HK-2 (cell line): ENCODE data around the gene TCF3.

Experiments used
- DNase-seq: peaks from one replicate; pipeline ENCODE4 v3.0.0-alpha.2; 2018; ENCODE audit not compliant: unreplicated experiment

Gene TCF3

GRCh38 chr19:1609680-1610474, 42.5 kb downstream of the TCF3 start:
- no peak for DNase-seq

GRCh38 chr19:1609103-1609396, 43.4 kb downstream of the TCF3 start:
- no peak for DNase-seq

GRCh38 chr19:1608359-1609102, 43.9 kb downstream of the TCF3 start:
- peak; percentile 35 for DNase-seq

- DNase-seq = no peak
Observed at GRCh38 chr19:1606138-1606651, 46.2 kb downstream of the TCF3 start.

- DNase-seq = peak; percentile 96
Observed at GRCh38 chr19:1605236-1606137, 46.9 kb downstream of the TCF3 start, which contains the start of gene UQCR11. TSS of gene UQCR11 (minus strand) at chr19:1605462. CDS start at chr19:1605409, 53 bp downstream.

GRCh38 chr19:1602091-1602707, 50.2 kb downstream of the TCF3 start:
- DNase-seq = no peak

- no peak for DNase-seq
Observed at GRCh38 chr19:1601613-1602064, 50.8 kb downstream of the TCF3 start.

GRCh38 chr19:1599460-1599846, 53.0 kb downstream of the TCF3 start:
- DNase-seq = no peak

- no peak for DNase-seq
Observed at GRCh38 chr19:1598777-1599459, 53.5 kb downstream of the TCF3 start.

GRCh38 chr19:1593501-1593772, 59.0 kb downstream of the TCF3 start:
- no peak for DNase-seq

GRCh38 chr19:1592755-1593500, 59.5 kb downstream of the TCF3 start, which contains the start of gene MBD3:
TSS of gene MBD3 (minus strand) at chr19:1592865. CDS start at chr19:1592631, 234 bp downstream.
- peak; percentile 93 for DNase-seq

- DNase-seq = peak; percentile 83
Observed at GRCh38 chr19:1592024-1592754, 60.2 kb downstream of the TCF3 start.

- DNase-seq = peak; percentile 18
Observed at GRCh38 chr19:1591421-1592023, 60.9 kb downstream of the TCF3 start.

GRCh38 chr19:1590641-1591397, 61.6 kb downstream of the TCF3 start:
- DNase-seq = peak; percentile 42

GRCh38 chr19:1587872-1588271, 64.5 kb downstream of the TCF3 start:
- no peak for DNase-seq

- DNase-seq = no peak
Observed at GRCh38 chr19:1585243-1585580, 67.2 kb downstream of the TCF3 start.

GRCh38 chr19:1584500-1585242, 67.7 kb downstream of the TCF3 start:
- DNase-seq = no peak

GRCh38 chr19:1582201-1582600, 70.2 kb downstream of the TCF3 start:
- DNase-seq = no peak
